Activated naive CD4-positive, alpha-beta T cell treated with Interleukin-2 at 50 U/mL for 16 hours (primary cell): ENCODE measurements around the gene FSIP1.

Experiments used
- DNase-seq: peaks from one replicate; pipeline ENCODE4 v3.0.0-alpha.2; 2020

The FSIP1 gene

GRCh38 chr15:39680868-39681267 is 101.8 kb downstream of the FSIP1 start:
- DNase-seq, result no peak

- DNase-seq, result no peak
Observed at GRCh38 chr15:39672666-39673065, 110.0 kb downstream of the FSIP1 start.

- DNase-seq, result no peak
Observed at GRCh38 chr15:39672184-39672583, 110.5 kb downstream of the FSIP1 start.

GRCh38 chr15:39670687-39671086 is 112.0 kb downstream of the FSIP1 start:
- no peak for DNase-seq

GRCh38 chr15:39669661-39670060 is 113.0 kb downstream of the FSIP1 start:
- DNase-seq, result no peak

- DNase-seq, result no peak
Observed at GRCh38 chr15:39669241-39669640, 113.4 kb downstream of the FSIP1 start.

GRCh38 chr15:39668457-39668856 is 114.2 kb downstream of the FSIP1 start:
- DNase-seq, result no peak

GRCh38 chr15:39667382-39668127 is 115.1 kb downstream of the FSIP1 start:
- no peak for DNase-seq

- DNase-seq, result no peak
Observed at GRCh38 chr15:39666677-39667076, 116.0 kb downstream of the FSIP1 start.

- DNase-seq, result no peak
Observed at GRCh38 chr15:39665629-39666250, 116.9 kb downstream of the FSIP1 start.

- DNase-seq, result no peak
Observed at GRCh38 chr15:39663704-39664250, 118.9 kb downstream of the FSIP1 start.

GRCh38 chr15:39661776-39662175 is 120.9 kb downstream of the FSIP1 start:
- no peak for DNase-seq

- no peak for DNase-seq
Observed at GRCh38 chr15:39658740-39659139, 123.9 kb downstream of the FSIP1 start.

GRCh38 chr15:39657668-39658067 is 125.0 kb downstream of the FSIP1 start:
- DNase-seq, result no peak

- no peak for DNase-seq
Observed at GRCh38 chr15:39657181-39657580, 125.5 kb downstream of the FSIP1 start.

- DNase-seq, result no peak
Observed at GRCh38 chr15:39654304-39654703, 128.3 kb downstream of the FSIP1 start.

GRCh38 chr15:39651881-39652280 is 130.8 kb downstream of the FSIP1 start:
- DNase-seq, result no peak

- DNase-seq, result no peak
Observed at GRCh38 chr15:39651295-39651694, 131.3 kb downstream of the FSIP1 start.

- no peak for DNase-seq
Observed at GRCh38 chr15:39649757-39650156, 132.9 kb downstream of the FSIP1 start.

GRCh38 chr15:39646425-39646824 is 136.2 kb downstream of the FSIP1 start:
- DNase-seq, result no peak

GRCh38 chr15:39645976-39646257 is 136.7 kb downstream of the FSIP1 start:
- no peak for DNase-seq

- DNase-seq, result no peak
Observed at GRCh38 chr15:39645138-39645975, 137.3 kb downstream of the FSIP1 start.

GRCh38 chr15:39644136-39644535 is 138.5 kb downstream of the FSIP1 start:
- DNase-seq, result no peak

GRCh38 chr15:39643727-39644126 is 138.9 kb downstream of the FSIP1 start:
- no peak for DNase-seq
